Measurements from ENCODE around the gene NAT8L.

NAT8L gene

GRCh38 chr4:2042204-2042946, 16.8 kb upstream of the NAT8L start:
- H3K4me1 Mint-ChIP-seq (ENCODE audit: low read depth) = peaks cover 8% of the 10 kb centered on the region
- no peak overlapping the region for H3K27ac Mint-ChIP-seq
- H3K4me3 Mint-ChIP-seq = peak overlapping the region; percentile 83
- peaks cover 30% of the 10 kb centered on the region for H3K27me3 Mint-ChIP-seq
- peak; percentile 64 for DNase-seq
- H3K9me3 Mint-ChIP-seq = no peaks in the 10 kb centered on the region
- H3K36me3 Mint-ChIP-seq (ENCODE audit: low read depth) = no peaks in the 10 kb centered on the region

- Mint-ChIP-seq H3K27ac (no peak overlapping the region), H3K27me3 (peaks cover 35% of the 10 kb centered on the region)
Observed at GRCh38 chr4:2042947-2043395, 16.2 kb upstream of the NAT8L start.

GRCh38 chr4:2043396-2044118, 15.6 kb upstream of the NAT8L start:
- H3K4me3 Mint-ChIP-seq = no peak overlapping the region
- no peak for DNase-seq
- no peaks in the 10 kb centered on the region for H3K36me3 Mint-ChIP-seq (ENCODE audit: low read depth)
- no peak overlapping the region for H3K27ac Mint-ChIP-seq
- peaks cover 40% of the 10 kb centered on the region for H3K27me3 Mint-ChIP-seq
- no peaks in the 10 kb centered on the region for H3K9me3 Mint-ChIP-seq
- H3K4me1 Mint-ChIP-seq (ENCODE audit: low read depth) = peaks cover 8% of the 10 kb centered on the region

More at GRCh38 chr4:2042947-2043395, 16.2 kb upstream of the NAT8L start:
- H3K9me3 Mint-ChIP-seq = no peaks in the 10 kb centered on the region
- peaks cover 8% of the 10 kb centered on the region for H3K4me1 Mint-ChIP-seq (ENCODE audit: low read depth)
- no peaks in the 10 kb centered on the region for H3K36me3 Mint-ChIP-seq (ENCODE audit: low read depth)
- no peak for DNase-seq
- peak overlapping the region; percentile 68 for H3K4me3 Mint-ChIP-seq

- Mint-ChIP-seq H3K27me3 (peaks cover 36% of the 10 kb centered on the region), H3K9me3 (no peaks in the 10 kb centered on the region), H3K27ac (no peak overlapping the region), H3K36me3 (ENCODE audit: low read depth) (no peaks in the 10 kb centered on the region), H3K4me3 (no peak overlapping the region), H3K4me1 (ENCODE audit: low read depth) (peaks cover 8% of the 10 kb centered on the region)
- DNase-seq = no peak
Observed at GRCh38 chr4:2044119-2044485, 15.0 kb upstream of the NAT8L start.

GRCh38 chr4:2044542-2045517, 14.3 kb upstream of the NAT8L start:
- DNase-seq = no peak
- Mint-ChIP-seq H3K9me3 (no peaks in the 10 kb centered on the region), H3K4me3 (no peak overlapping the region), H3K4me1 (ENCODE audit: low read depth) (peaks cover 8% of the 10 kb centered on the region), H3K36me3 (ENCODE audit: low read depth) (no peaks in the 10 kb centered on the region), H3K27me3 (peaks cover 36% of the 10 kb centered on the region), H3K27ac (no peak overlapping the region)

GRCh38 chr4:2045518-2045951, 13.6 kb upstream of the NAT8L start:
- H3K4me1 Mint-ChIP-seq (ENCODE audit: low read depth) = peaks cover 6% of the 10 kb centered on the region
- peaks cover 32% of the 10 kb centered on the region for H3K27me3 Mint-ChIP-seq
- no peaks in the 10 kb centered on the region for H3K36me3 Mint-ChIP-seq (ENCODE audit: low read depth)
- DNase-seq = no peak
- H3K27ac Mint-ChIP-seq = no peak overlapping the region
- no peaks in the 10 kb centered on the region for H3K9me3 Mint-ChIP-seq
- no peak overlapping the region for H3K4me3 Mint-ChIP-seq

- Mint-ChIP-seq H3K4me3 (no peak overlapping the region), H3K4me1 (ENCODE audit: low read depth) (peaks cover 6% of the 10 kb centered on the region), H3K27ac (no peak overlapping the region), H3K36me3 (ENCODE audit: low read depth) (no peaks in the 10 kb centered on the region), H3K9me3 (no peaks in the 10 kb centered on the region), H3K27me3 (peaks cover 36% of the 10 kb centered on the region)
- DNase-seq = no peak
Observed at GRCh38 chr4:2046031-2046961, 12.8 kb upstream of the NAT8L start.

- H3K27me3 Mint-ChIP-seq = peaks cover 39% of the 10 kb centered on the region
- no peaks in the 10 kb centered on the region for H3K36me3 Mint-ChIP-seq (ENCODE audit: low read depth)
- no peak for DNase-seq
- no peaks in the 10 kb centered on the region for H3K9me3 Mint-ChIP-seq
- H3K27ac Mint-ChIP-seq = no peak overlapping the region
- H3K4me1 Mint-ChIP-seq (ENCODE audit: low read depth) = peaks cover 3% of the 10 kb centered on the region
- H3K4me3 Mint-ChIP-seq = no peak overlapping the region
Observed at GRCh38 chr4:2047031-2047660, 12.0 kb upstream of the NAT8L start.

- no peak overlapping the region for H3K27ac Mint-ChIP-seq
- H3K4me1 Mint-ChIP-seq (ENCODE audit: low read depth) = peaks cover 1% of the 10 kb centered on the region
- H3K4me3 Mint-ChIP-seq = no peak overlapping the region
- no peak for DNase-seq
- H3K36me3 Mint-ChIP-seq (ENCODE audit: low read depth) = no peaks in the 10 kb centered on the region
- no peaks in the 10 kb centered on the region for H3K9me3 Mint-ChIP-seq
- H3K27me3 Mint-ChIP-seq = peaks cover 43% of the 10 kb centered on the region
Observed at GRCh38 chr4:2047781-2048581, 11.1 kb upstream of the NAT8L start.

- no peak overlapping the region for H3K27ac Mint-ChIP-seq
- peaks cover 1% of the 10 kb centered on the region for H3K4me1 Mint-ChIP-seq (ENCODE audit: low read depth)
- no peaks in the 10 kb centered on the region for H3K36me3 Mint-ChIP-seq (ENCODE audit: low read depth)
- no peaks in the 10 kb centered on the region for H3K9me3 Mint-ChIP-seq
- H3K27me3 Mint-ChIP-seq = peaks cover 46% of the 10 kb centered on the region
- DNase-seq = no peak
- H3K4me3 Mint-ChIP-seq = no peak overlapping the region
Observed at GRCh38 chr4:2048831-2049230, 10.3 kb upstream of the NAT8L start.

GRCh38 chr4:2049381-2049780, 9.7 kb upstream of the NAT8L start:
- Mint-ChIP-seq H3K27me3 (peaks cover 51% of the 10 kb centered on the region), H3K36me3 (ENCODE audit: low read depth) (no peaks in the 10 kb centered on the region), H3K4me1 (ENCODE audit: low read depth) (peaks cover 1% of the 10 kb centered on the region), H3K27ac (no peak overlapping the region), H3K9me3 (no peaks in the 10 kb centered on the region), H3K4me3 (no peak overlapping the region)
- peak; percentile 11 for DNase-seq

- H3K27ac Mint-ChIP-seq = no peak overlapping the region
- H3K4me1 Mint-ChIP-seq (ENCODE audit: low read depth) = peaks cover 1% of the 10 kb centered on the region
- H3K36me3 Mint-ChIP-seq (ENCODE audit: low read depth) = no peaks in the 10 kb centered on the region
- no peaks in the 10 kb centered on the region for H3K9me3 Mint-ChIP-seq
- H3K27me3 Mint-ChIP-seq = peaks cover 51% of the 10 kb centered on the region
- DNase-seq = peak; percentile 14
- H3K4me3 Mint-ChIP-seq = no peak overlapping the region
Observed at GRCh38 chr4:2049811-2050210, 9.3 kb upstream of the NAT8L start.

- H3K4me3 Mint-ChIP-seq = no peak overlapping the region
- no peak overlapping the region for H3K27ac Mint-ChIP-seq
- no peak for DNase-seq
- H3K9me3 Mint-ChIP-seq = no peaks in the 10 kb centered on the region
- peaks cover 52% of the 10 kb centered on the region for H3K27me3 Mint-ChIP-seq
- H3K4me1 Mint-ChIP-seq (ENCODE audit: low read depth) = no peaks in the 10 kb centered on the region
- no peaks in the 10 kb centered on the region for H3K36me3 Mint-ChIP-seq (ENCODE audit: low read depth)
Observed at GRCh38 chr4:2051086-2051485, 8.0 kb upstream of the NAT8L start.

All from activated T-cell treated with anti-CD3 and anti-CD28 coated beads, Interleukin-2, amount 50 U/mL, for 24 hours (primary cell).